Epidermal melanocyte (primary cell): Measurements from ENCODE around the gene TMEM201.
"Not testable (repeated sequence)": the region's sequence is repeated elsewhere in the genome, so short reads cannot be mapped to it uniquely, and the experiment has no call there.

Experiments used
- DNase-seq: peaks from one replicate; pipeline ENCODE4 v3.0.0; 2011; ENCODE audit warnings: low spot score; ENCODE audit not compliant: insufficient read length

Gene TMEM201

DNA sequence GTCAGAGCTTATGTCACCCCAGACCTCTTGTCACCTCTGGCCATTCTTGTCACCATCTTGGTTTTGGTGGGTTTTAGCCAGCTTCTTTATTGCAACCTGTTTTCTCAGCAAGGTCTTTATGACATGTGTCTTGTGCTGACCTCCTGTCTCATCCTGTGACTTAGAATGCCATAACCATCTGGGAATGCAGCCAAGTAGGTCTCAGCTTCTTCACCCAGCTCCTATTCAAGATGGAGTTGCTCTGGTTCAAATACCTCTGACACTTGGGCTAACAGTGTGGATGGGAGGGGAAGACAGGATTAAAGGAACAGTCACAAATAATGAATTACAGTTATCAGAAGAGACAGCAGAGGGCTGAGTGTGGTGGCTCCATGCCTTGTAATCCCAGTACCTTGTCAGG is 32.3 kb downstream of the TMEM201 start:
- no peak for DNase-seq

DNA sequence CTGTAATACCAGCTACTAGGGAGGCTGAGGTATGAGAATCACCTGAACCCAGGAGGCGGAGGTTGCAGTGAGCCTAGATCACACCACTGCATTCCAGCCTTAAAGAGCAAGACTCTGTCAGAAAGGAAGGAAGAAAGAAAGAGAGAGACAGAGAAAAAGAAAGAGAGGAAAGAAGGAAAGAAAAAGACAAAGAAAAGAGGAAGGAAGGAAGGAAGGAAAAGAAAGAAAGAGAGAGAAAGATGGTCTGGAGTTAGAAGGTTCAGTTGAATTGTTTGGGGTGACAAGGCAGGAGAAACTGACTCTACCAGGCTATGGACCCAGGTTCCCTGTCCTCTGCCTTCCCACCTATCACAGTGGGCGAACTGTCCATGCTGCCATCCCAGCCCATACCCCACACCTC is 35.4 kb downstream of the TMEM201 start:
- DNase-seq: no peak

DNA sequence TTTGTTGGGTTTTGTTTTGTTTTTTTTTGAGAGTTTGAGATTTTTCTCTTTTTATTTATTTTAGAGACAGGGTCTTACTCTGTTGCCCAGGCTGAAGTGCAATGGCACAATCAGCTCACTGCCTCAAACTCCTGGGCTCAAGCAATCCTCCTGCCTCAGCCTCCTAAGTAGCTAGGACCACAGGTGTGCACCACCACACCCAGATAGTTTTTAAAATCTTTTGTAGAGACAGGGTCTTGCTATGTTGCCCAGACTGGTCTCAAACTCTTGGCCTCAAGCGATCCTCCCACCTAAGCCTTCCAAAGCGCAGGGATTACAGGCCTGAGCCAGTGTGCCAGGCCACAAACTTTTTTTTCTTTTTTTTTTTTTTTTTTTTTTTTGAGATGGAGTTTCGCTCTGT is 36.3 kb downstream of the TMEM201 start:
- not testable (repeated sequence) for DNase-seq

DNA sequence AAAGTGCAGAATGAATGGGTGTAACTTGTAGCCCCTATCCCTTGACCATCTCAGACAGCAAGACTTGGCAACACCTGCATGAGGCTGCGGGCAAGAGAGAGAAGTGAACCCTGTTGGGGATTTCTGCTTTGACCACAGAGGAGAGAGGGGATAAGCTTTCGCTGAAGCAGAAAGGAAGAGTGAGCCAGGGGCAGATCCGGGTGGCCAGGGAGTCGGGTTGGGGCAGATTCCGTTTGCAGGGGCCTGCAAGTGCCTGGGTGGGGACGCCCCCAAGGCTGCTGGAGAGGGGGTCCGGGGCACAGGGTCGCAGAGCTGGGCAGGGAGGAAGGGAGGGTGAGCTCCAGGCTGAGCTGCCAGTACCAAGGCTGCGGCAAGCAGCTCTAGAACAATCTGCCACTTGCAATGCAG is 37.5 kb downstream of the TMEM201 start:
- DNase-seq: no peak

DNA sequence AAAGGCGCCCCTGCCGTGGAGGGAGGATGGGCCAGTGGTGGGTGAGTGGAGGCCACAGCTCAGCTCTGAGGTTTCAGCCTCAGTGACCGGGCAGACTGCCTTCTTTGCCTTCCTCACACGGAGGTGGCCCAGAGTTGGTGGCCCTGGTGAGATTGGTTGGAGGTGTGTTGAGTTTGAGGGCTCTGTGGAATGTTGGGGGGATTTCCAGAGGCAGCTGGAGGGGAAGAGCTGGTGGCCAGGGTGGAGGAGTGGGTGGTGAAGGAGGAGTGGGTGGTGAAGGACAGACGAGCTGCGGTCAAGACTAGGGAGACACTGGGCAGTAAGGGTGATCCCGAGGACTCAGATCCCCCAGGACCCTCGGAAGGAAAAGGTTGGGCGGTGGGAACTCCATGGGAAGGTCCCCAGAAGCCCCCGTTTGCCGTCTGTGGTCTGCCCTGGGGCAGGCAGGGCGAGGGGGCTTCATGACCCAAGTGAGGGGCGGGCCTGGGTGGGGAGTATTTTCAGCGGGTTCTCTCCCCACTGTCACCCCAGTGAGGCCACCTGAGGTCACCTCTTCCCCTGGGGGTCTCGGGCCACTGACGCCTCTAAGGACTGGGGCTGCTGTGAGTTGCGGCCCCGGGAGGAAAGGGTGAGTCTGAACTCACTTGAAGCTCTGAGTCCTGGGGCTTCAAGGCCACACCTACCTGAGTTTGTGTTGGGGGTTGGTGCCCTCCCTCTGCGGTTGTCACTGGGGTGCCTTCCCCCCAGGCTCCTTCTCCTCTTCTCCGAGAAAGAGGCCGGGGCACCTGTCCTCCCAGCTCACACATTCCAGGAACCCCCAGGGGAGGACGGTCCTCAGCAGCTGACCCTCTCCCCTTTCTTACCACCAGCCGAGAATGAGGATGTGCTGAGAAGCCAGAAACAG is 40.1 kb downstream of the TMEM201 start:
- peak; percentile 12 for DNase-seq

DNA sequence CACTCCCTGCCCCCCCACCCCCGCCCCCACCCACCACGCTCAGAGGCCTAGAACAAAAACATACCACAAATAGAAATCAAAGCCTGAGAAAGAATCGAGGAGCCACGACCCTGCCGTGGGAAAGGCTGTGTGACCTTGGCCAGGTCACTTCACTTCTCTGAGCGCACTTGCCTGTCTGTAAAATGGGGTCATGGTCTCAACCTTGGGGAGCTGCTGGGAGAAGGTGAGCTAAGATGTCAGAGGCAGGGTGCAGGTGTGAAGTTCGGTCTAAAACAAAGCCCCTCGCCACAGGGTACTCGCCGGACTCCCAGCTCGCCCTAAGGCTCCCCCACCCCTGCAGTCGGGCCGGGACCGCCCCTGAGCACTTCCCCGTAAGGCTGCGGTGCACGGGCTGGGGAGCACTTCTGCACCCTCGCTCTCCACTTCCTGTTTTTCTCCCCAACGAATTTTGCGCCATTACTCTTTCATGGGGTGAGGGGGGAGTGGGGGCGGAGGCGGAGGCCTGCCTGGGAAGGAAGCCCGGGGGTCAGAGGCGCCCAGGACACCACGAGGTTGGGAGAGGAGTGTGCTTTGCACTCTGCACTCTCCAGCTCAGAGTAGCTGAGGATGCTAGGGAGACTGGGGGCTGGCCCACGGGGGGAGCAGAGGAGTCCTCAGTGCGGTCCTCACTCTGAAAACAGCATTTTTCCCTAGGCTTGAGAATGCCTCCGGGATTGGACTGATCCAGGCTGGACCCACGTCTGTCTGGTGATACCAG is 40.9 kb downstream of the TMEM201 start:
- DNase-seq: no peak

DNA sequence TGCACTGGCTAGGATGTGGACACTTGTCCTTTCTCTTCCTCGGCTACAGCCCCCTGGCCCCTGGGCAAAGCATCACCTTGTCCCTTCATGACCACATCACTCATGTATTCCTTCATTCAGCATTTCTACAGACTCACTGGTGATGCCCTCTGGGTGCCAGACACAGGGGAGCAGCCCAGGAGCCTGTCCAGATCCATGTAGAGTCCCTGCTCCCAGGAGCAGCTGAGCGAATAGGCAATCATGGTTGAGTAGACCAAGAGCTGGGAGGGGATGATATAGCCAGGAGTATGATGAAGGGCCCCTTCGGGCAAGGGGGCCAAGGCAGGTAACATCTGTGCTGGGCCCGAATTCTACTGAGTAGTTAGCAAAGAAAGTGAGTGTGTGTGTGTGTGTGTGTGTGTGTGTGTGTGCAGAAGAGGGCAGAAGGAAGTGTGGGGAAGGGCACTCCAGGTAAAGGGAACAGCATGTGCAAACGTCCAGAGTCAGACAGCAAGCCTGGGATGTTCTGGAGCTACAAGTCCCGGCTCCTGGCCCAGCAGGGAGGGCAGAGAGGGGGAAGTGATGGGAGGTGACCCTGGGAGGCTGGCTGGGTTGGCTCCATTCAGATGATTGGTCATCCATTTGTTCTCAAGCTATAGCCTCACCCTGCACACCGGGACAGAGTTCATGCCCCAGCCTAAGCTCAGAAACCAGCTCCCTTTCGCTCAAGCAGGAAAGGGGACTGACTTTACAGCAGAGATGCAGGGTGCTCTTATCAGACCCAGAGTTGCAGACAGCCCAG is 41.8 kb downstream of the TMEM201 start:
- no peak for DNase-seq

DNA sequence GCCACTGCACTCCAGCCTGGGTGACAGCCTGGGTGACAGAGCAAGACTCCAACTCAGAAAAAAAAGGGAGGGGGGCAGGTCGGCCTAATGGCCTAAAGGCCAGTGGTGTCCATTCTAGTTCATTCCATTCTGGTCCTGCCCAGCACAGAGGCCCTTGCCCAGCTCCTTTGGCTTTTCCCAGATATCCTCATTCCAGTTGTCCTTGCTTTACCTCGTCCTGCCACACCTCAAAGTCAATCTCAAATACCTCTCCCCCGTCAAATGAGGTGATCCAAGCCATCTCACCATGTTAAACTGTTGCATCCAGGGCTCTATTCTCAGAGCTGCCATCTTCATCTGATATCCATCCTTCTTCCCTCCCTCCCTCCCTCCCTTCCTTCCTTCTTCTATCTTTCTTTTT is 42.9 kb downstream of the TMEM201 start:
- DNase-seq: peak; percentile 11

DNA sequence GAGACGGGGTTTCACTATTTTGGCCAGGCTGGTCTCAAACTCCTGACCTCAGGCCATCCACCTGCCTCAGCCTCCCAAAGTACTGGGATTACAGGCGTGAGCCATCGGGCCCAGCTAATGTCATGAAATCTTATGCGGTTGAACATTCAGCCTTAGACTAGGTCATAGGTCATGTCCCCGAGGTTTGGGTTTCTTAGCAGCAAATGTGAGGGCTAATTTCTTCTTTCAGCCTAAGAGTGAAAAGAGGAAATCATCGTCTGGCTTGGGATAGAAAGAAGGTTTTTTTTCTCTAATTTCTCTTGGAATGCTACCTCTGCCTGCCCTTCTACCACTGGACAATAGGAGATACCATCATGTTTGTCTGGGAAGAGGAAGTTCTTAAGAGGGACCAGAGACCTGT is 44.8 kb downstream of the TMEM201 start:
- DNase-seq: peak; percentile 11

DNA sequence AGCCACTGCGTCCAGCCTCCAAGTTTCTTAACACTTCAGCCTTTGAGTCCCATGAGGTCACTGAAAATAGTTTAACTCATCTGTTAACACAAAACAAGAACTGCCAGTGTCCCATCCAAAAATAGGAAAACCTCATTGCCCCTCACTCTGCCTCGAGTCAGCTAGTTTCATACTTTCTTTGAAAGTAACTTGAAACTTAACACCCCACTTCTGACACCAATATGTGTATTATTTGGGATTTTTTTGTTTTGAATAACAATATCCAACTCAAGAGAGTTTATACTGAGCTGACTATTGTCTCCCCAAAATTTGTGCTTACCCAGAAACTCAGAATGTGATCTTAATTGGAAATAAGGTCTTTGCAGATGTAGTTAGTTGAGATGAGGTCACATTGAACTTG is 45.9 kb downstream of the TMEM201 start:
- no peak for DNase-seq

DNA sequence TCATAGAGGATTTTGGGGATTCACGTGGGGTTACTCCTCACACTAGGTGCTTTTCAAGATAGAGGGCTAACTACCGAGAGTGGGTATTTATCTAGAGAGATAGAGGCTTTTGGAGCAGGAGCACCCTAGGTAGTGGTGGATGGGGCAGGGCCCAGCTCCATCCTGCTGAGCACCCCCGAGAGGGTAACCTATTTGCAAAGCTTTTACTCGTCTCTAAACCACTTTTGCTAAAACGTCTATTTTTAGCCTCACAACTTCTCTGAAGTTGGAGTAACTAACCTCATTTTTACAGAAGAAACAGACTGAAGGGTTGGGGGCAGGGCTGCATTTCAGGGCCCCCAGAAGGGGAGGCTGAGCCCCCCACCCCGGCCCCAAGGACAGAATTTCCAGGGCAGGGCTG is 50.5 kb downstream of the TMEM201 start:
- DNase-seq: no peak

DNA sequence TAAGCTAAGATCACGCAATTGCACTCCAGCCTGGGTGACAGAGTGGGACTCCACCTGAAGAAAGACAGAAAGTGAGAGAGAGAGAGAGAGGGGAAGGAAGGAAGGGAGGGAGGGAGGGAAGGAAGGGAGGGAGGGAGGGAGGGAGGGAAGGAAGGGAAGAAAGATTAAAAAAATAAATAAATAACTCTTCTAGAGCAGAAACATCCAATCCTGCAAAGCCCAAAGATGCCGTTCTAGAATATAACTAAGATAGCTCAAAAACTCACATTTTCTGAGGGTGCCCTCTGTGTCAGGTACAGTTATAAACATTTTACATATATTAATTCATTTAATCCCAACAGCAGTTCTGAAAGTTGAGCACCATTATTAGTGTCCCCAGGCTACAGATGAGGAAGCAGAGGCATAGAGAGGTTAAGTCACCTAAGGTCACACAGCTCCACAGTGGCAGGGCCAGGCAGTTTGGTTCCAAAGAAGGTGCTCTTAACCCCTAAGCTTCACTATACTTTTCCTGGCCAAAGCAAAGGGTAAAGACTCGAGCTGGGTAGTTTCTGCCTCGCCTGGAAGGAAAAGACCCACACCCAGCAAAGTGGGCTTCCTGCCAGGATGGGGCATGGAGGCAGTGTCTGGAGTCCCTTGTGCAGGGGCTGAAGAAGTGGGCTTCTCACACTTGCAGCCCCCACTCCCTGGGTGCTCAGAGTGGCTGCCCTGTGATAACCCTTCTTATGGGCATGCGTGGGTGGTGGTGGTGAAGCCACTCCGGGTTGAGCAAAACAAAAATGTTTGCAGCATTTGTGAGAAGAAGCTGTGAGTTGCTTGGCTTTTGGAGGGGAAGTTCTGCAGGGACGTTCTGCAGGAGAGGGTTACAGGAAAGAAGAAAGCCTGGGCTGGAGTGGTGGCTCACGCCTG is 54.9 kb downstream of the TMEM201 start:
- no peak for DNase-seq

DNA sequence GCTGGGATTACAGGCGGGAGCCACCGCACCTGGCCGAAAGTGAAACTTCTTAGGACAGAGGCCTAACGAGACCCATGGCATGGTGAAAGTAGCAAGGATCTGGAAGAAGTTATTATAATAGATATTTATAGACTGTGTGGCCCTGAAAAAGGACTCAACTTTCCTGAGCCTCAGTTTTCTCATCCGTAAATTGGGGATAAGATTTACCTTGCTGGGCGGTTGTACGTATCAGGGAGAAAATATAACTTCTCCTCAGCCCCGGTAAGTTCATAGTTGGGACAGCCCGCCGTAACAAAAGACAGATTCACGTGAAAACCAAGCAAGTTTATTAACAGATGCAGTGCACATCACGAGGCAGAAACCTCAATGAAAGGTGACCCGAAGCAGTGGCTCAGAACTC is 57.3 kb downstream of the TMEM201 start:
- DNase-seq: no peak

DNA sequence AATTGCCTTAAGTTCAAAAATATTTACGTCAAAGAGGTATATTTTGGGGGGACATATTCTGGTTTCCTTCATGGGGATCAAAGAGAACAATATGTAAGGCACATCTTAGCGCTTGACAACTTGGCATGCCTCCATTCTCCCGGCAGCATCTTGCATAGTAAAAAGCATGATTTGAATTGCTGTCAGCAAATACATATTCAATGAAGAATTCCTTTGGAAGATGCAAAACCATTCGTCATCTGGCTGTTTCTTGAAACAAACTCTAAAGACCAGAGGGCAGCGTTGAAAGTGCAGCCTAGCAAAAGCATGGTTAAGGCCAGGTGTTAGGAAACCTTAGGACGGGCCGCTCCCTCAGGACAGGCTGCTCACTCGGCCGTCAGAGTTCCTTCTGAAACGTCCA is 59.5 kb downstream of the TMEM201 start:
- no peak for DNase-seq

DNA sequence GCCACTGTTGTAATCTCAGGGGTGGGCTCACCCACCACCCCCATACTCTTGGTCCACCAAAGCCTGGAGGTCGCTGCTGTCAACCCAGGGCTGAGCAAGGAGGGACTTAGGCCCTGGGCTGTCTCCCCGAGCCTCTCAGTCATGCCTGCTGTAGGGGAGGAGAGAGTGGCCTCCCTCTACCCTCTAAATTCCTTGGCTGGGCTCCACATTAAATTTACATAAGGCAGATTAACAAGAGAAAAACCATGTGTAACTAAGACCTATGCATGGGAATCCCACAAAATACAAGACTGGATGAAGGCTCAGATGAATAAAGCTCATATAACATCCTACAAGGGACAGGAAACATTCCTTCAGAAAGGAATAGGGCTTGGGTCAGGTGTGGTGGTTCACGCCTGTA is 61.1 kb downstream of the TMEM201 start:
- DNase-seq: no peak

DNA sequence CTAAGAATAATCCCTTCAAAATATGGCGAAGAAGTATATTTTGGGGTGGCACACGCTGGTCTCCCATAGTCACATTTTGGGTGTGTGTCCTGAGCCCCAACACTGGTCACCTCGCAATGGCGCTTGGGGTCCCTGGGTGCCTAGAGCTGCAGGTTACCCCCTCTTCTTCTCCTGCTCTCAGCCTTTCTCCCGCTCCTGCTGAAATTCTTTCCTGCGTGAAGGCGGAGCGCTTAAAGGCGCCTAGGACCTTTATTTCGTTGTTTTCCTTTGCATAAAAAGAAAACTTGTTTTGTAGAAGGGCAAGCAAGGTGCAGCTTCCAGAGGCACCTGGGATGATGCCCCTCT is 62.5 kb downstream of the TMEM201 start:
- no peak for DNase-seq

DNA sequence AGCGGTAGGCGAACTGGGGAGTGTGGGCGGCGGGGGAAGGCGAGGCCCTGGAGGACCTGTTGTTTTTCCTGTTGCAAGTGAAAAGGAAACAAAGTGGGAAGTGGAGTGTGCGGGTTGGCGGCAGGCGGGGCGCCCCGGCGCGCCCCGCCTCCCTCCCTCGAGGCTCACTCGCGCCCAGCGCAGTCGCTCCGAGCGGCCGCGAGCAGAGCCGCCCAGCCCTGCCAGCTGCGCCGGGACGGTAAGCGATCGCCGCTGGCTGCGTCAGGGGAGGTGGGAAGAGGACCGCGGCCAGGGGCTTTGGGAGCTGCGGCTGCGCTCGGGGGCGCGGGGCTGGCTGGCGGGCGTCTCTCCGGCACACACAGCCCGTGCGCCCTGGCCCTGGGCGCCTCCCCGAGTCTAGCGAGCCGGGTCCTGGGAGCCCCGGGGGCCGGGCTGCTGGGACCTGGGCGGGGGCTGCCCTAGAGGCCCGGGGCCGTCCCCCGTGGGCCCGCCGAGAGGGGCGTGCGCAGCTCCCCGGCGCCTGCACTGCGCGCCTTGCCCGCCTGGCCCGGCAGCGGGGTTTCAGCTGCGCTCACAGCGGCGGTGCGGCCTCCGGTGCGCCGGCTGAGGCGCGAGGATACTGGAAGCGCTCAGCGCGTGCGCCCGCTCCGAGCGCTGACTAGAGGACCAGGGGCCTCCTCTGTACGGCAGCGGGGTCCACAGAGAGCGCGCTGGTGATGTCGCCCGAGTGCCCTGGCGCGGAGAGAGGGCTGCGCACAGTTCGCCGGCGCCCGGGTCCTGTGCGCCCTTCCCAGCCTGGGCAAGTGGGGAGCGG is 63.1 kb downstream of the TMEM201 start, which contains the start of gene PIK3CD:
TSS of gene PIK3CD (plus strand) at position 167 of the 814 bp plus-strand sequence. CDS start 58,725 bp downstream, outside the sequence.
- no peak for DNase-seq

DNA sequence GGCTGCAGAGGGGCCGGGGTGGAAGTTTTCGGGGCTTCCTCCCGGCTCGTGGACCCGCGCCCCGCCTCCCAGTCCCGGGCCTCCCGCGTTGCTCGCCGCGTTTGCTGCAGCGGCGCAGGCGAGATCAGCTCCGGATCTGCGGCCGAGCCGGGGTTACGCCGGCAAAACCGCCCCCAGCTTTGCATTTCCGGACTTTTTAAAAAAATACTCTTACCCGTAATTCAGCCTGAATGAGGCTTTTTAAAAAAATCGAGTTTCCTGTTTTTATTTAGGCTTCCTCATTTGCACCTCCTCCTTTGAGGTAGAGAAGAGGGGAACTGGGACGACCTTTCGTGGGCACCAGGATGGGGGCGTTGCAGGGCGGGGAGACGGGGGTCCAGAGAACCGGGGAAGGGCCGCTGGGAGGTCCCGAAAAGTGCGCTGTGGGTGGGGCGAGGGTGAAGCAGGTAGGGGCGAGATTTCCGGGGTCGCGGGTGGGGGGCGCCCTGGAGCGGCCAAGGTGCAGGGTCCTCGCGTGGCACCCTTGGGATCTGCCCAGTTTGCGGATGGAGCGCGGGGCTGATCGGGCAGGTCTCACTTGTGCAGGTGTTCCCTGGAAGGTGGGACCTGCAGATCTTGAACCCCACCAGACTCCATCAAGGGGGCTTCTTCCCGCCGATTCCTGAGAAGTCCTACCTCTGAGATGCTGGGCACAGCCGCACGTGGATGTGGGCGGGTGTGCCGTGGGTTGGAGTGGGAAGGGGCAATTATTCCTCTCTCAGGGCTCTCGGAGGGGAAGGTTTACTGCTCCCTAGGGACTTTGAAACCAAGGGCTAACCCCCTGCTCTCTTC is 63.9 kb downstream of the TMEM201 start:
- DNase-seq: no peak

DNA sequence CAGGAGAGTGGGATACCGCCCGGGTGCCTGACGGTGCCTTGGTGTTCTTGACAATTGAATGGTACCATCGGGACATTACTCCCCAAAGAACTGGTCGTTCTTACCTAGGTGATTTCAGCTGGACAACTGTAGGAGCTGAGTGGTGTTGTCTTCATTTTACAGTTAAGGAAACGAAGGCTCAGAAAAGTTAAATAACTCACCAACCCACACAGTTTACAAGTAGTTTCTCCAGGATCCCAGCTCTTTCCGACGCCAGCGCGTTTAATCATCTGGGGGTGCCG is 64.4 kb downstream of the TMEM201 start:
- DNase-seq: no peak
